ENCODE measurements around the gene MISP3. TPM values are rescaled to one million over a fixed set of nuclear protein-coding genes. Genes with fewer than 3 reads are reported as not detected.
A peak's percentile ranks its signal among the peaks of the same experiment; 100 is the strongest.

The MISP3 gene
- total and polyA plus RNA-seq, 9 of the 15 experiments (the other 6 are each of a cell fraction or from before 2014, with no cell fraction given): 0.25 to 5.6 (median 1.6) TPM

DNA sequence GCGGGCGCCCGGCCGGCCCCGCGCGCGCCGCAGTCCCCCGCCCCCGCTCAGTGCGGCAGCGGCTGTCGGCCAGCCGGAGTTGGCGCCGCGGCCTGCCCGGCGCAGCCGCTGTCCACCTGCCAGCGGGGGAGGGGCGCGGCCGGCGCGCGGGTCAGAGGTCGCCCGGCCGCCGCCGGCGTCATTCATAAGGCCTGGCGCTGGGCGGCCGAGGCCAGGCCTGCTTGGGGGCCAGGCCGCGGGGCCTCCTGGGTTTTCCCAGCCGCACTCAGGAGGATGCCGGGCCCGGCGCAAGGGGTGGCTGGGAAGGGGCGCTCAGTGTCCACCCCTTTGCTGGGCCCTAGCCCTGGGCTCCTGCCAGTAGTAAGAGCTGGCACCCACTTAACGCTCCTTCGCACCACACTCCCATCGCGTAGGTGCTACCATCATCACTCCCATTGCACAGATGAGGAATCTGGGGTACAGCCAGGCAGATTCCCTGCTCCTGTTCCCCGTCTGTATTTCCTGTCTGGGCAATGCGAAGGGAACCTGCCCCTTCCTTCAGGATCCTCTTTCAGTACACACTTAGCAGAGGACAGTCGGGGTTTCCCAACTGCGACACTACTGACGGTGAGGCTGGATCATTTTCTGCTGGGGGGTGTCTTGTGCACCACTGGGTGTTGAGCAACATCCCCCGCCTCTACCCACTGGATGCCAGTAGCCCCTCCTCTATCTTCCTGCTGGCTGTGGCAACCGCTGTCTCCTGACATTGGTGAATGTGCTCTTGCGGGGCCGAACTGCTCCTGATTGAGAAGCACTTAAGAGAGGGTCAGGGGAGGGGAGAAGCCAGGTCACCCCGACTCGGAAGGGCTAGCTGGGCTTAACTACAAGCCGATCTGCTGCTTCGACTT lies 45.8 kb downstream of the MISP3 start (continued):
- peak; percentile 35 for TF ChIP-seq PRDM10 (IDR thresholded peaks at IDR 0.05; ENCODE audit: partially characterized antibody)
- no peak for TF ChIP-seq HDAC3 (IDR thresholded peaks at IDR 0.05; ENCODE audit: borderline replicate concordance, partially characterized antibody)
- TF ChIP-seq FOXJ3 (CRISPR knock-in tag; IDR thresholded peaks at IDR 0.05): no peak
- TF ChIP-seq SIX5 (IDR thresholded peaks at IDR 0.05; ENCODE audit: borderline replicate concordance in 1 of 2, insufficient read depth in 1 of 2, low read depth in 1 of 2, low read length in 2 of 2): no peak
- TF ChIP-seq, protein P1, sequence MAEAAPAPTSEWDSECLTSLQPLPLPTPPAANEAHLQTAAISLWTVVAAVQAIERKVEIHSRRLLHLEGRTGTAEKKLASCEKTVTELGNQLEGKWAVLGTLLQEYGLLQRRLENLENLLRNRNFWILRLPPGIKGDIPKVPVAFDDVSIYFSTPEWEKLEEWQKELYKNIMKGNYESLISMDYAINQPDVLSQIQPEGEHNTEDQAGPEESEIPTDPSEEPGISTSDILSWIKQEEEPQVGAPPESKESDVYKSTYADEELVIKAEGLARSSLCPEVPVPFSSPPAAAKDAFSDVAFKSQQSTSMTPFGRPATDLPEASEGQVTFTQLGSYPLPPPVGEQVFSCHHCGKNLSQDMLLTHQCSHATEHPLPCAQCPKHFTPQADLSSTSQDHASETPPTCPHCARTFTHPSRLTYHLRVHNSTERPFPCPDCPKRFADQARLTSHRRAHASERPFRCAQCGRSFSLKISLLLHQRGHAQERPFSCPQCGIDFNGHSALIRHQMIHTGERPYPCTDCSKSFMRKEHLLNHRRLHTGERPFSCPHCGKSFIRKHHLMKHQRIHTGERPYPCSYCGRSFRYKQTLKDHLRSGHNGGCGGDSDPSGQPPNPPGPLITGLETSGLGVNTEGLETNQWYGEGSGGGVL (CRISPR knock-in tag; IDR thresholded peaks at IDR 0.05): no peak
- peak; percentile 42; the same call in 1 of the 2 replicates for TF ChIP-seq ERF (CRISPR knock-in tag; IDR thresholded peaks at IDR 0.05)
- TF ChIP-seq NR2C1 (IDR thresholded peaks at IDR 0.05): peak; percentile 86
- peak; percentile 91 for TF ChIP-seq NR2C1 (tag; IDR thresholded peaks at IDR 0.05)
- no peak for TF ChIP-seq CUX1 (CRISPR knock-in tag; IDR thresholded peaks at IDR 0.05)
- TF ChIP-seq ZNF316 (IDR thresholded peaks at IDR 0.05): no peak
- no peak for TF ChIP-seq ZNF146 (CRISPR knock-in tag; IDR thresholded peaks at IDR 0.05; ENCODE audit: unreplicated experiment)
- no peak for TF ChIP-seq ZNF79 (CRISPR knock-in tag; IDR thresholded peaks at IDR 0.05; ENCODE audit: low read depth)
- TF ChIP-seq SRSF3 (IDR thresholded peaks at IDR 0.05; ENCODE audit: insufficient read depth, low read length): no peak
- TF ChIP-seq FOXP1 (CRISPR knock-in tag; IDR thresholded peaks at IDR 0.05): no peak
- no peak for TF ChIP-seq HNRNPL (IDR thresholded peaks at IDR 0.05; ENCODE audit: low read depth, low read length)
